SK-N-SH treated with all-trans-retinoic acid at 6 μM for 48 hours (cell line): ENCODE measurements around the gene SUN3.

Source experiments
- ARNTL ChIP-seq: fragments of 450-650 bp; formaldehyde crosslinking; IDR thresholded peaks from 2 replicates; pipeline ENCODE4 v1.5.0; 2020; ENCODE audit warnings: low read depth, mild to moderate bottlenecking, moderate library complexity, borderline replicate concordance
- GLIS3 ChIP-seq: fragments of 250-450 bp; sonication (Bioruptor Pico); IDR thresholded peaks from 2 replicates; pipeline ENCODE4 v1.5.0; 2020; ENCODE audit warnings: mild to moderate bottlenecking, moderate library complexity
- PATZ1 ChIP-seq: fragments of 250-450 bp; sonication (Bioruptor Pico); IDR thresholded peaks from 2 replicates; pipeline ENCODE4 v1.8.0; 2020; ENCODE audit warnings: mild to moderate bottlenecking, moderate library complexity, borderline replicate concordance
- RARB ChIP-seq: fragments of 250-450 bp; sonication (Bioruptor Pico); IDR thresholded peaks from 2 replicates; pipeline ENCODE4 v1.8.0; 2021; ENCODE audit warnings: mild to moderate bottlenecking, moderate library complexity
- TSHZ2 ChIP-seq: fragments of 250-450 bp; sonication (Bioruptor Pico); IDR thresholded peaks from 2 replicates; pipeline ENCODE4 v1.5.0; 2020; ENCODE audit warnings: mild to moderate bottlenecking, moderate library complexity
- ZNF565 ChIP-seq: fragments of 450-650 bp; formaldehyde crosslinking; conservative IDR thresholded peaks from 2 replicates; pipeline ENCODE4 v1.5.0; 2020; ENCODE audit warnings: low read depth, mild to moderate bottlenecking, moderate library complexity
- ZNF8 ChIP-seq: fragments of 450-650 bp; formaldehyde crosslinking; IDR thresholded peaks from 2 replicates; pipeline ENCODE4 v1.5.0; 2020; ENCODE audit warnings: mild to moderate bottlenecking, moderate library complexity

GRCh38 chr7:47999413-47999812, 29.5 kb downstream of the SUN3 start:
- no peak for TF ChIP-seq ARNTL (CRISPR knock-in tag)
- TF ChIP-seq GLIS3: no peak
- TF ChIP-seq RARB (CRISPR knock-in tag): no peak
- no peak for TF ChIP-seq ZNF565 (CRISPR knock-in tag)
- TF ChIP-seq PATZ1 (CRISPR knock-in tag): no peak
- TF ChIP-seq TSHZ2 (CRISPR knock-in tag): no peak
- no peak for TF ChIP-seq ZNF8 (CRISPR knock-in tag)
